ENCODE results near the gene SALL4. TPM values are rescaled to one million over a fixed set of nuclear protein-coding genes. Genes with fewer than 3 reads are reported as not detected.

The SALL4 gene
- polyA plus RNA-seq, 1 of the 3 experiments (the other 2 are of a cell fraction), result 0.82 TPM

- CTCF ChIA-PET, result no interaction called here
Observed at GRCh38 chr20:51831866-51832265, 29.5 kb upstream of the SALL4 start.

More at GRCh38 chr20:51831866-51832265, 29.5 kb upstream of the SALL4 start:
- no peaks in the 10 kb centered on the region for H3K79me2 ChIP-seq (ENCODE audit: insufficient read depth)
- no peak overlapping the region for H2AFZ ChIP-seq (ENCODE audit: low read depth)
- no peak overlapping the region for H3K9ac ChIP-seq
- H3K27ac ChIP-seq (ENCODE audit: low read depth in 2 of 2, low read length in 1 of 2), result no peak overlapping the region
- 79% methylated on average over 6 of the region's 6 CpGs for WGBS (ENCODE audit: low lambda C conversion rate)
- H4K20me1 ChIP-seq (ENCODE audit: insufficient read depth), result no peaks in the 10 kb centered on the region
- H3K36me3 ChIP-seq (replicated peaks in 1 of 2; ENCODE audit: control insufficient read depth in 1 of 2, insufficient read depth in 2 of 2, low read length in 1 of 2), result no peaks in the 10 kb centered on the region
- H3K4me1 ChIP-seq (ENCODE audit: control insufficient read depth in 1 of 2, insufficient read depth in 2 of 2, low read depth in 1 of 2, low read length in 1 of 2), result no peaks in the 10 kb centered on the region
- H3K4me2 ChIP-seq, result no peak overlapping the region
- POLR2A ChIA-PET, result no interaction called here
- H3F3A ChIP-seq (replicated peaks; ENCODE audit: insufficient read depth), result no peaks in the 10 kb centered on the region
- no peaks in the 10 kb centered on the region for H3K27me3 ChIP-seq (ENCODE audit: insufficient read depth)
- no peak overlapping the region for H3K4me3 ChIP-seq (ENCODE audit: low read depth in 2 of 2, low read length in 1 of 2)
- H3K9me3 ChIP-seq, result no peaks in the 10 kb centered on the region
- TF ChIP-seq MXI1 (IDR thresholded peaks at IDR 0.05; ENCODE audit: low read depth, low read length) (no peak), FOXM1 (IDR thresholded peaks at IDR 0.05; ENCODE audit: low read depth) (no peak), EP300 (IDR thresholded peaks at IDR 0.05; ENCODE audit: borderline replicate concordance in 1 of 2, low read depth in 1 of 2, low read length in 1 of 2) (no peak), REST (IDR thresholded peaks at IDR 0.05; ENCODE audit: low read depth, low read length) (no peak), MAX (IDR thresholded peaks at IDR 0.05; ENCODE audit: low read depth) (no peak), RCOR1 (IDR thresholded peaks at IDR 0.05; ENCODE audit: low read length) (no peak), RAD21 (IDR thresholded peaks at IDR 0.05; ENCODE audit: low read length) (no peak), TEAD4 (IDR thresholded peaks at IDR 0.05; ENCODE audit: borderline replicate concordance, insufficient read depth) (no peak), FOSL2 (IDR thresholded peaks at IDR 0.05; ENCODE audit: borderline replicate concordance, low read depth) (no peak), TCF12 (IDR thresholded peaks at IDR 0.05) (no peak), SMC3 (IDR thresholded peaks at IDR 0.05; ENCODE audit: low read depth, low read length) (no peak), USF1 (IDR thresholded peaks at IDR 0.05; ENCODE audit: borderline replicate concordance, low read depth) (no peak), USF2 (IDR thresholded peaks at IDR 0.05; ENCODE audit: borderline replicate concordance, low read depth, low read length) (no peak), ZBTB33 (IDR thresholded peaks at IDR 0.05; ENCODE audit: borderline replicate concordance, low read depth) (no peak)
- DNase-seq, result no peak
- H3K9me2 ChIP-seq, result no peaks in the 10 kb centered on the region
